DND-41 (cell line): Measurements from ENCODE around the gene CMC2.

Source experiments
- ATAC-seq: fragments of 200-7000 bp; cut with Tn5 transposase; 3 replicates; pipeline ENCODE4 v1.9.1; 2021; ENCODE audit warnings: low read depth; ENCODE audit not compliant: insufficient read depth
- DNase-seq: peaks from one replicate; pipeline ENCODE4 v3.0.0-alpha.2; 2020
- H2AFZ ChIP-seq: 2 replicates; pipeline ENCODE4 v1.6.0; 2012; ENCODE audit warnings: low read depth, low read length
- H3K27ac ChIP-seq: 2 replicates; pipeline ENCODE4 v1.5.1; 2012; ENCODE audit warnings: low read length, inconsistent platforms
- H3K27me3 ChIP-seq: fragments of 200-600 bp; sonication (generic); 2 replicates; pipeline ENCODE4 v1.6.0; 2012; ENCODE audit warnings: low read length, mild to moderate bottlenecking, inconsistent platforms; ENCODE audit not compliant: insufficient read depth, poor library complexity
- H3K36me3 ChIP-seq: 2 replicates; pipeline ENCODE4 v1.5.1; 2012; ENCODE audit warnings: low read length, inconsistent platforms; ENCODE audit not compliant: insufficient read depth
- H3K4me1 ChIP-seq: 2 replicates; pipeline ENCODE4 v1.5.1; 2012; ENCODE audit warnings: mild to moderate bottlenecking, low read length; ENCODE audit not compliant: insufficient read depth
- H3K4me2 ChIP-seq: 2 replicates; pipeline ENCODE4 v1.6.0; 2012; ENCODE audit warnings: mild to moderate bottlenecking, moderate library complexity, low read length, inconsistent platforms; ENCODE audit not compliant: insufficient read depth
- H3K4me3 ChIP-seq, 2 experiments: fragments of 200-600 bp in 1 of 2; shearing (Covaris generic) in 1 of 2; 2 replicates each; pipeline ENCODE4 v1.5.1; 2012 to 2016; ENCODE audit warnings: inconsistent platforms in 2 of 2, low read length in 2 of 2, mild to moderate bottlenecking in 2 of 2, low read depth in 1 of 2, moderate library complexity in 1 of 2
- H3K79me2 ChIP-seq: 2 replicates; pipeline ENCODE4 v1.6.0; 2012; ENCODE audit warnings: low read length, inconsistent platforms; ENCODE audit not compliant: insufficient read depth
- H3K9ac ChIP-seq: 2 replicates; pipeline ENCODE4 v1.6.0; 2012; ENCODE audit warnings: low read depth, mild to moderate bottlenecking, inconsistent platforms, low read length, moderate library complexity
- H3K9me3 ChIP-seq: 2 replicates; pipeline ENCODE4 v1.5.1; 2012; ENCODE audit warnings: low read length, moderate library complexity, mild to moderate bottlenecking, inconsistent platforms; ENCODE audit not compliant: insufficient read depth, severe bottlenecking
- H4K20me1 ChIP-seq: 2 replicates; pipeline ENCODE4 v1.6.0; 2012; ENCODE audit warnings: low read length; ENCODE audit not compliant: insufficient read depth
- CTCF ChIP-seq: IDR thresholded peaks from 2 replicates; pipeline ENCODE4 v1.5.1; 2012; ENCODE audit warnings: borderline replicate concordance, low read length, moderate library complexity, mild to moderate bottlenecking; ENCODE audit not compliant: poor library complexity, severe bottlenecking; ENCODE audit errors: extremely low read depth
- EZH2 ChIP-seq: IDR thresholded peaks from 3 replicates; pipeline ENCODE4 v1.6.1; 2012; ENCODE audit warnings: borderline replicate concordance, low read depth, mild to moderate bottlenecking, moderate library complexity, low read length, inconsistent platforms; ENCODE audit not compliant: severe bottlenecking

CMC2 gene

GRCh38 chr16:80993834-80994233 lies 12.9 kb downstream of the CMC2 start:
- peaks cover 30% of the 10 kb centered on the region for H4K20me1 ChIP-seq
- peaks cover 99% of the 10 kb centered on the region for H3K79me2 ChIP-seq
- no peak overlapping the region for H3K27ac ChIP-seq
- no peak overlapping the region for H3K4me3 ChIP-seq
- H3K9ac ChIP-seq = no peak overlapping the region
- H3K27me3 ChIP-seq = no peaks in the 10 kb centered on the region
- DNase-seq (no peak), ATAC-seq (no peak)
- no peaks in the 10 kb centered on the region for H3K9me3 ChIP-seq
- no peak overlapping the region for H3K4me2 ChIP-seq
- H3K36me3 ChIP-seq = peaks cover 17% of the 10 kb centered on the region; the same call in 1 of the 2 replicates
- no peak overlapping the region for H2AFZ ChIP-seq
- no peak for TF ChIP-seq CTCF
- no peak for TF ChIP-seq EZH2
- no peaks in the 10 kb centered on the region for H3K4me1 ChIP-seq

- no peaks in the 10 kb centered on the region for H3K27me3 ChIP-seq
- no peaks in the 10 kb centered on the region for H3K4me1 ChIP-seq
- ATAC-seq (no peak), DNase-seq (no peak)
- H3K36me3 ChIP-seq = peaks cover 17% of the 10 kb centered on the region; the same call in 1 of the 2 replicates
- H3K79me2 ChIP-seq = peaks cover 99% of the 10 kb centered on the region
- no peaks in the 10 kb centered on the region for H3K9me3 ChIP-seq
- no peak overlapping the region for H3K27ac ChIP-seq
- H3K9ac ChIP-seq = no peak overlapping the region
- H3K4me3 ChIP-seq = no peak overlapping the region
- H3K4me2 ChIP-seq = no peak overlapping the region
- TF ChIP-seq EZH2 (no peak), CTCF (no peak)
- H4K20me1 ChIP-seq = peaks cover 26% of the 10 kb centered on the region; the same call in 1 of the 2 replicates
- H2AFZ ChIP-seq = no peak overlapping the region
Observed at GRCh38 chr16:80993307-80993706, 13.4 kb downstream of the CMC2 start.

- Histone ChIP-seq H3K4me1 (no peaks in the 10 kb centered on the region), H3K27me3 (no peaks in the 10 kb centered on the region), H4K20me1 (peaks cover 30% of the 10 kb centered on the region; the same call in 1 of the 2 replicates), H3K4me2 (no peak overlapping the region), H3K4me3 (no peak overlapping the region), H3K79me2 (peaks cover 99% of the 10 kb centered on the region), H3K9ac (no peak overlapping the region), H3K9me3 (no peaks in the 10 kb centered on the region), H3K36me3 (peaks cover 21% of the 10 kb centered on the region; the same call in 1 of the 2 replicates), H3K27ac (no peak overlapping the region), H2AFZ (no peak overlapping the region)
- DNase-seq (no peak), ATAC-seq (no peak)
- TF ChIP-seq EZH2 (no peak), CTCF (no peak)
Observed at GRCh38 chr16:80992676-80993293, 13.9 kb downstream of the CMC2 start.
